ENCODE data around the gene UBR2.
"Not testable (repeated sequence)": the region's sequence is repeated elsewhere in the genome, so short reads cannot be mapped to it uniquely, and the experiment has no call there.

UBR2 gene

GRCh38 chr6:42674780-42675179 is 111.0 kb downstream of the UBR2 start:
- Mint-ChIP-seq H3K27ac (no peak overlapping the region), H3K4me3 (no peak overlapping the region), H3K9me3 (no peaks in the 10 kb centered on the region), H3K4me1 (ENCODE audit: low read depth) (peaks cover 3% of the 10 kb centered on the region), H3K27me3 (ENCODE audit: low read depth) (no peaks in the 10 kb centered on the region), H3K36me3 (ENCODE audit: low read depth) (peaks cover 56% of the 10 kb centered on the region)

GRCh38 chr6:42679358-42679757 is 115.5 kb downstream of the UBR2 start:
- no peaks in the 10 kb centered on the region for H3K4me1 Mint-ChIP-seq (ENCODE audit: low read depth)
- H3K27ac Mint-ChIP-seq, result no peak overlapping the region
- H3K27me3 Mint-ChIP-seq (ENCODE audit: low read depth), result no peaks in the 10 kb centered on the region
- peaks cover 52% of the 10 kb centered on the region for H3K36me3 Mint-ChIP-seq (ENCODE audit: low read depth)
- no peak overlapping the region for H3K4me3 Mint-ChIP-seq
- H3K9me3 Mint-ChIP-seq, result no peaks in the 10 kb centered on the region

GRCh38 chr6:42688281-42688680 is 124.5 kb downstream of the UBR2 start:
- peaks cover 52% of the 10 kb centered on the region for H3K36me3 Mint-ChIP-seq (ENCODE audit: low read depth)
- H3K27ac Mint-ChIP-seq, result no peak overlapping the region

GRCh38 chr6:42689371-42689770 is 125.5 kb downstream of the UBR2 start:
- Mint-ChIP-seq H3K36me3 (ENCODE audit: low read depth) (peaks cover 51% of the 10 kb centered on the region), H3K27ac (no peak overlapping the region)

More at GRCh38 chr6:42688281-42688680, 124.5 kb downstream of the UBR2 start:
- Mint-ChIP-seq H3K4me3 (no peak overlapping the region), H3K27me3 (ENCODE audit: low read depth) (no peaks in the 10 kb centered on the region), H3K4me1 (ENCODE audit: low read depth) (peaks cover 19% of the 10 kb centered on the region), H3K9me3 (no peaks in the 10 kb centered on the region)

GRCh38 chr6:42690151-42690702 is 126.4 kb downstream of the UBR2 start:
- no peaks in the 10 kb centered on the region for H3K9me3 Mint-ChIP-seq
- peaks cover 48% of the 10 kb centered on the region for H3K36me3 Mint-ChIP-seq (ENCODE audit: low read depth)
- no peak overlapping the region for H3K4me3 Mint-ChIP-seq
- H3K27ac Mint-ChIP-seq, result peak overlapping the region; percentile 8
- peaks cover 37% of the 10 kb centered on the region for H3K4me1 Mint-ChIP-seq (ENCODE audit: low read depth)
- H3K27me3 Mint-ChIP-seq (ENCODE audit: low read depth), result no peaks in the 10 kb centered on the region

More at GRCh38 chr6:42689371-42689770, 125.5 kb downstream of the UBR2 start:
- Mint-ChIP-seq H3K9me3 (no peaks in the 10 kb centered on the region), H3K4me3 (no peak overlapping the region), H3K4me1 (ENCODE audit: low read depth) (peaks cover 30% of the 10 kb centered on the region), H3K27me3 (ENCODE audit: low read depth) (no peaks in the 10 kb centered on the region)

GRCh38 chr6:42690872-42691271 is 127.0 kb downstream of the UBR2 start:
- H3K9me3 Mint-ChIP-seq, result no peaks in the 10 kb centered on the region
- peaks cover 48% of the 10 kb centered on the region for H3K36me3 Mint-ChIP-seq (ENCODE audit: low read depth)
- peaks cover 37% of the 10 kb centered on the region for H3K4me1 Mint-ChIP-seq (ENCODE audit: low read depth)
- peak overlapping the region; percentile 8 for H3K27ac Mint-ChIP-seq
- no peak overlapping the region for H3K4me3 Mint-ChIP-seq
- no peaks in the 10 kb centered on the region for H3K27me3 Mint-ChIP-seq (ENCODE audit: low read depth)

GRCh38 chr6:42692137-42692911 is 128.5 kb downstream of the UBR2 start:
- no peak overlapping the region for H3K4me3 Mint-ChIP-seq

GRCh38 chr6:42693725-42694323 is 130.0 kb downstream of the UBR2 start:
- no peaks in the 10 kb centered on the region for H3K27me3 Mint-ChIP-seq (ENCODE audit: low read depth)
- H3K4me3 Mint-ChIP-seq, result peak overlapping the region; percentile 55
- H3K4me1 Mint-ChIP-seq (ENCODE audit: low read depth), result peaks cover 37% of the 10 kb centered on the region
- peaks cover 34% of the 10 kb centered on the region for H3K36me3 Mint-ChIP-seq (ENCODE audit: low read depth)
- H3K9me3 Mint-ChIP-seq, result no peaks in the 10 kb centered on the region
- peak overlapping the region; percentile 87 for H3K27ac Mint-ChIP-seq

More at GRCh38 chr6:42692137-42692911, 128.5 kb downstream of the UBR2 start:
- peak overlapping the region; percentile 41 for H3K27ac Mint-ChIP-seq
- H3K27me3 Mint-ChIP-seq (ENCODE audit: low read depth), result no peaks in the 10 kb centered on the region
- H3K36me3 Mint-ChIP-seq (ENCODE audit: low read depth), result peaks cover 45% of the 10 kb centered on the region
- H3K9me3 Mint-ChIP-seq, result no peaks in the 10 kb centered on the region
- peaks cover 37% of the 10 kb centered on the region for H3K4me1 Mint-ChIP-seq (ENCODE audit: low read depth)

GRCh38 chr6:42694586-42694985 is 130.8 kb downstream of the UBR2 start:
- H3K4me1 Mint-ChIP-seq (ENCODE audit: low read depth), result peaks cover 37% of the 10 kb centered on the region
- H3K36me3 Mint-ChIP-seq (ENCODE audit: low read depth), result peaks cover 30% of the 10 kb centered on the region
- no peak overlapping the region for H3K4me3 Mint-ChIP-seq
- H3K27ac Mint-ChIP-seq, result peak overlapping the region; percentile 16
- no peaks in the 10 kb centered on the region for H3K27me3 Mint-ChIP-seq (ENCODE audit: low read depth)
- no peaks in the 10 kb centered on the region for H3K9me3 Mint-ChIP-seq

GRCh38 chr6:42696526-42697267 is 132.9 kb downstream of the UBR2 start:
- Mint-ChIP-seq H3K36me3 (ENCODE audit: low read depth) (peaks cover 17% of the 10 kb centered on the region), H3K4me1 (ENCODE audit: low read depth) (peaks cover 29% of the 10 kb centered on the region), H3K9me3 (no peaks in the 10 kb centered on the region), H3K27me3 (ENCODE audit: low read depth) (no peaks in the 10 kb centered on the region), H3K27ac (no peak overlapping the region), H3K4me3 (no peak overlapping the region)

- Mint-ChIP-seq H3K36me3 (ENCODE audit: low read depth) (peaks cover 16% of the 10 kb centered on the region), H3K27ac (no peak overlapping the region), H3K4me3 (no peak overlapping the region), H3K4me1 (ENCODE audit: low read depth) (peaks cover 26% of the 10 kb centered on the region), H3K27me3 (ENCODE audit: low read depth) (no peaks in the 10 kb centered on the region), H3K9me3 (no peaks in the 10 kb centered on the region)
These were observed 133.4 kb downstream of the UBR2 start for GRCh38 chr6:42697268-42697655.

- Mint-ChIP-seq H3K4me3 (no peak overlapping the region), H3K36me3 (ENCODE audit: low read depth) (peaks cover 10% of the 10 kb centered on the region), H3K4me1 (ENCODE audit: low read depth) (peaks cover 18% of the 10 kb centered on the region), H3K27ac (no peak overlapping the region), H3K27me3 (ENCODE audit: low read depth) (no peaks in the 10 kb centered on the region), H3K9me3 (no peaks in the 10 kb centered on the region)
These were observed 134.4 kb downstream of the UBR2 start for GRCh38 chr6:42698217-42698616.

- Mint-ChIP-seq H3K27me3 (ENCODE audit: low read depth) (no peaks in the 10 kb centered on the region), H3K36me3 (ENCODE audit: low read depth) (no peaks in the 10 kb centered on the region), H3K27ac (no peak overlapping the region), H3K9me3 (no peaks in the 10 kb centered on the region), H3K4me1 (ENCODE audit: low read depth) (no peaks in the 10 kb centered on the region), H3K4me3 (no peak overlapping the region)
These were observed 138.4 kb downstream of the UBR2 start for GRCh38 chr6:42702200-42702599.

GRCh38 chr6:42702786-42703185 is 139.0 kb downstream of the UBR2 start:
- H3K36me3 Mint-ChIP-seq (ENCODE audit: low read depth); H3K27me3 Mint-ChIP-seq (ENCODE audit: low read depth); H3K4me1 Mint-ChIP-seq (ENCODE audit: low read depth): not testable (repeated sequence)

More at GRCh38 chr6:42702786-42703185, 139.0 kb downstream of the UBR2 start:
- H3K9me3 Mint-ChIP-seq, H3K4me3 Mint-ChIP-seq, H3K27ac Mint-ChIP-seq: not testable (repeated sequence)
